Measurements from ENCODE around the gene TXNL4A. TPM values are rescaled to one million over a fixed set of nuclear protein-coding genes. Genes with fewer than 3 reads are reported as not detected.

Gene TXNL4A
- polyA plus RNA-seq, 1 of the 3 experiments (the other 2 are of a cell fraction), result 158 TPM

DNA sequence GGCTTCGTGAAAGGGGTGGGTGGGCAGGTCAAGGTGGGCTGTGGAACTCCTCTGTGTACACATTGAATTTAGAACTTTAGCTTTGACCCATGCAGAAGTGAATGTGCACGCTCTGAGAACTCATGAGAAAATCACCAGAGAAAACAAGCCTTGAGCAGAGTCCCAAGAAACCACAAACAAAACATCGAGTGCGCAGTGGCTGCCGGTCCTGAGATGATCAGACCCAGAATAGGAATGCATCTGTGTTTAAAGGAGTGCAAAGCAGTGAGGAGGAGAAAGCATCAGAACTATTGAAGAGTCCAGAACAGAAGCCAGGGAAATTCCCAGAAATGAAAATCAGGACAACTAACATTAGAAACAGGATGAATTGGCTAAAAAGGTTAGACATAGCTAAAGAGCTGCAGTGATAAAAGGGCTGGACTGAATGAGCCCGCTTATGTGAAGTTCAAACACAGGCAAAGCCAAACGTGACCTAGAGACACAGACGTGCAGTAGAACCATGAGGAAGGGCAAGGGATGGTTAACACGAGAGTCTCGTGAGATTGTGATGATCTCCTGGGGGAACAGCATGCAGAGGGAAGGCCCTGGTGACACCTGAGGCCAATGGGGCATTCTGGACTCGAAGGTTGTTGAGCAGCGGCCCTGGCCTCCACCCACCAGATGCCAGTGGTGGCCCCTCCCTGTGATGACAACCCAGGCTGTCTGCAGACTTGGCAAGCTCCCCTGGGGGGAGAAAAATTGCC is 16.4 kb upstream of the TXNL4A start (continued):
- no peak for TF ChIP-seq NRF1 (IDR thresholded peaks at IDR 0.05; ENCODE audit: low read depth, low read length)
- TF ChIP-seq, protein P1, sequence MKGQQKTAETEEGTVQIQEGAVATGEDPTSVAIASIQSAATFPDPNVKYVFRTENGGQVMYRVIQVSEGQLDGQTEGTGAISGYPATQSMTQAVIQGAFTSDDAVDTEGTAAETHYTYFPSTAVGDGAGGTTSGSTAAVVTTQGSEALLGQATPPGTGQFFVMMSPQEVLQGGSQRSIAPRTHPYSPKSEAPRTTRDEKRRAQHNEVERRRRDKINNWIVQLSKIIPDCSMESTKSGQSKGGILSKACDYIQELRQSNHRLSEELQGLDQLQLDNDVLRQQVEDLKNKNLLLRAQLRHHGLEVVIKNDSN (IDR thresholded peaks at IDR 0.05; ENCODE audit: borderline replicate concordance, low read depth), result no peak
- no peak for TF ChIP-seq EZH2phosphoT487 (IDR thresholded peaks at IDR 0.05; ENCODE audit: borderline replicate concordance, low read depth)
- TF ChIP-seq RFX5 (IDR thresholded peaks at IDR 0.05; ENCODE audit: low read length), result no peak
- TF ChIP-seq, protein P2, sequence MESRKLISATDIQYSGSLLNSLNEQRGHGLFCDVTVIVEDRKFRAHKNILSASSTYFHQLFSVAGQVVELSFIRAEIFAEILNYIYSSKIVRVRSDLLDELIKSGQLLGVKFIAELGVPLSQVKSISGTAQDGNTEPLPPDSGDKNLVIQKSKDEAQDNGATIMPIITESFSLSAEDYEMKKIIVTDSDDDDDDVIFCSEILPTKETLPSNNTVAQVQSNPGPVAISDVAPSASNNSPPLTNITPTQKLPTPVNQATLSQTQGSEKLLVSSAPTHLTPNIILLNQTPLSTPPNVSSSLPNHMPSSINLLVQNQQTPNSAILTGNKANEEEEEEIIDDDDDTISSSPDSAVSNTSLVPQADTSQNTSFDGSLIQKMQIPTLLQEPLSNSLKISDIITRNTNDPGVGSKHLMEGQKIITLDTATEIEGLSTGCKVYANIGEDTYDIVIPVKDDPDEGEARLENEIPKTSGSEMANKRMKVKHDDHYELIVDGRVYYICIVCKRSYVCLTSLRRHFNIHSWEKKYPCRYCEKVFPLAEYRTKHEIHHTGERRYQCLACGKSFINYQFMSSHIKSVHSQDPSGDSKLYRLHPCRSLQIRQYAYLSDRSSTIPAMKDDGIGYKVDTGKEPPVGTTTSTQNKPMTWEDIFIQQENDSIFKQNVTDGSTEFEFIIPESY (IDR thresholded peaks at IDR 0.05; ENCODE audit: borderline replicate concordance, low read depth), result no peak
- no peak for TF ChIP-seq SMC3 (IDR thresholded peaks at IDR 0.05; ENCODE audit: low read depth, low read length)

DNA sequence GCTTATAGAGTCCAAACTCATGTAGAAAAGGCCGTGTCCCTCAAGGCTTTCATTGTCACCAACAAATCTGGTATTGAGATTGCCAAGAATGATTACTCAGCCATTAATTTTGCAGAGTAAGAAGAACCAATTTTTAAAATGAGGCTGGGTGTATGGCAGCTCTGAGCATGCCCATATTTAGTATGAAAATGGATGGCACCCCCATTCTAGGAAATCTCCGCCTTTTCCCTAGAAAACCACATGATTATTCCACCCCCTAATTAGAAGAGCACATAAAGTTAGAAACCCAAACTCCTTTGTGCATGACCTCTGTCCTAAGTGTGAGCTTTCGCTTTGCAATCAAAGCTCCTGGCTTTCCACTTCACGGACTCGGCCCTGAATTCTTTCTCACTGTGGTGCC is 14.1 kb upstream of the TXNL4A start:
- H3K9ac ChIP-seq, result no peak overlapping the region
- TF ChIP-seq JUND (IDR thresholded peaks at IDR 0.05) (no peak), POLR2AphosphoS5 (IDR thresholded peaks at IDR 0.05; ENCODE audit: low read depth, low read length) (no peak), CHD2 (IDR thresholded peaks at IDR 0.05; ENCODE audit: low read length, partially characterized antibody) (no peak), YY1 (IDR thresholded peaks at IDR 0.05; ENCODE audit: low read depth) (no peak), SIN3A (IDR thresholded peaks at IDR 0.05; ENCODE audit: borderline replicate concordance, low read depth, low read length) (no peak), RXRA (IDR thresholded peaks at IDR 0.05; ENCODE audit: borderline replicate concordance, low read depth) (no peak), MXI1 (IDR thresholded peaks at IDR 0.05; ENCODE audit: low read depth, low read length) (no peak), NRF1 (IDR thresholded peaks at IDR 0.05; ENCODE audit: low read depth, low read length) (no peak)
- TF ChIP-seq, protein P2 (IDR thresholded peaks at IDR 0.05; ENCODE audit: borderline replicate concordance, low read depth), result no peak
- TF ChIP-seq, protein P3, sequence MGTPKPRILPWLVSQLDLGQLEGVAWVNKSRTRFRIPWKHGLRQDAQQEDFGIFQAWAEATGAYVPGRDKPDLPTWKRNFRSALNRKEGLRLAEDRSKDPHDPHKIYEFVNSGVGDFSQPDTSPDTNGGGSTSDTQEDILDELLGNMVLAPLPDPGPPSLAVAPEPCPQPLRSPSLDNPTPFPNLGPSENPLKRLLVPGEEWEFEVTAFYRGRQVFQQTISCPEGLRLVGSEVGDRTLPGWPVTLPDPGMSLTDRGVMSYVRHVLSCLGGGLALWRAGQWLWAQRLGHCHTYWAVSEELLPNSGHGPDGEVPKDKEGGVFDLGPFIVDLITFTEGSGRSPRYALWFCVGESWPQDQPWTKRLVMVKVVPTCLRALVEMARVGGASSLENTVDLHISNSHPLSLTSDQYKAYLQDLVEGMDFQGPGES (IDR thresholded peaks at IDR 0.05; ENCODE audit: low read depth, low read length), result no peak
- TF ChIP-seq, protein P4, sequence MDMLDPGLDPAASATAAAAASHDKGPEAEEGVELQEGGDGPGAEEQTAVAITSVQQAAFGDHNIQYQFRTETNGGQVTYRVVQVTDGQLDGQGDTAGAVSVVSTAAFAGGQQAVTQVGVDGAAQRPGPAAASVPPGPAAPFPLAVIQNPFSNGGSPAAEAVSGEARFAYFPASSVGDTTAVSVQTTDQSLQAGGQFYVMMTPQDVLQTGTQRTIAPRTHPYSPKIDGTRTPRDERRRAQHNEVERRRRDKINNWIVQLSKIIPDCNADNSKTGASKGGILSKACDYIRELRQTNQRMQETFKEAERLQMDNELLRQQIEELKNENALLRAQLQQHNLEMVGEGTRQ (IDR thresholded peaks at IDR 0.05; ENCODE audit: borderline replicate concordance, low read depth, low read length), result no peak
- H2AFZ ChIP-seq (ENCODE audit: low read depth), result no peak overlapping the region
- H3F3A ChIP-seq (replicated peaks; ENCODE audit: insufficient read depth), result no peaks in the 10 kb centered on the region
- DNase-seq, result no peak
- no peak overlapping the region for H3K27ac ChIP-seq (ENCODE audit: low read depth in 2 of 2, low read length in 1 of 2)
- ChIA-PET POLR2A (no interaction called here), CTCF (no interaction called here)
- H3K9me2 ChIP-seq, result no peaks in the 10 kb centered on the region
- no peaks in the 10 kb centered on the region for H3K9me3 ChIP-seq
- H3K4me3 ChIP-seq (ENCODE audit: low read depth in 2 of 2, low read length in 1 of 2), result no peak overlapping the region
- no peaks in the 10 kb centered on the region for H3K4me1 ChIP-seq (ENCODE audit: control insufficient read depth in 1 of 2, insufficient read depth in 2 of 2, low read depth in 1 of 2, low read length in 1 of 2)
- H3K4me2 ChIP-seq, result no peak overlapping the region
- H4K20me1 ChIP-seq (ENCODE audit: insufficient read depth), result no peaks in the 10 kb centered on the region
- H3K36me3 ChIP-seq (replicated peaks in 1 of 2; ENCODE audit: control insufficient read depth in 1 of 2, insufficient read depth in 2 of 2, low read length in 1 of 2), result no peaks in the 10 kb centered on the region
- WGBS (ENCODE audit: low lambda C conversion rate), result 58% methylated on average over 5 of the region's 5 CpGs
- no peaks in the 10 kb centered on the region for H3K79me2 ChIP-seq (ENCODE audit: insufficient read depth)
- H3K27me3 ChIP-seq (ENCODE audit: insufficient read depth), result no peaks in the 10 kb centered on the region

Measured in SK-N-SH (cell line).